ENCODE results near the gene MRPS25.

Gene MRPS25

DNA sequence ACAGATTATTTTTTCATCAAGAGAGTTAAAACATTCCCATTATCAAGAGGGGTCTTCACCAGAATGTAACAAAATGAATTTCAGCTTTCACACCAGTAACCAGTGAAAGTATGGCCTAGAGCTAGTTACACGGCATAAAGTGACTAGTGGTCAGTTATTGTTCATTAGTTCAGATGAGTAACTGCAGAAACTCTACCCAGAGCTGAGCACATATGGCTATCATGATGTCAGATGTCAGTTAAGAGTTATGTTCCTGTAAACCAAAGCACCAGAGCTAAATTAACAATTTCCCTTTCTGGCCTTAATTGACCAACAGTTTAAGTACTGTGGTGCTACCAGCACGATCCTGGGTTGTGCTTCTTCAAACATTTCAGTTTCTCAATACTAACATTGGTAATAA, 6.6 kb upstream of the MRPS25 start:
- WGBS, 2 donors (ENCODE audit: extremely low coverage in 2 of 2, insufficient read length in 2 of 2, insufficient replicate concordance in 1 of 2): no CpG with 5 or more reads among the region's 2 CpGs
- Histone ChIP-seq H3K23ac (ENCODE audit: low read depth, low read length, poor library complexity) (no peak overlapping the region), H3K27me3 (ENCODE audit: control insufficient read depth in 3 of 3, insufficient read depth in 3 of 3, low read depth in 1 of 3, low read length in 3 of 3) (peaks cover 0 to 1% (median 0%) of the 10 kb centered on the region in 3 experiments), H3K79me1 (ENCODE audit: low read depth, low read length) (no peaks in the 10 kb centered on the region), H3K27ac (replicated peaks; ENCODE audit: low read length) (no peak overlapping the region), H3K18ac (ENCODE audit: low read length) (no peak overlapping the region), H3K9ac (ENCODE audit: low read depth, low read length, poor library complexity) (no peak overlapping the region), H2BK12ac (ENCODE audit: low read length) (no peak overlapping the region), H2BK120ac (ENCODE audit: low read depth, low read length) (no peak overlapping the region), H2AK5ac (ENCODE audit: low read depth, low read length) (no peak overlapping the region), H3K4me1 (ENCODE audit: control insufficient read depth in 2 of 2, insufficient read depth in 1 of 2, low read depth in 1 of 2, low read length in 2 of 2) (no peaks in the 10 kb centered on the region), H3K9me3 (replicated peaks in 1 of 2; ENCODE audit: control insufficient read depth in 2 of 2, insufficient read depth in 1 of 2, low read depth in 1 of 2, low read length in 2 of 2) (no peaks in the 10 kb centered on the region), H4K91ac (ENCODE audit: low read depth, low read length, poor library complexity) (no peak overlapping the region), H3K36me3 (replicated peaks in 1 of 2; ENCODE audit: control insufficient read depth in 2 of 2, insufficient read depth in 2 of 2, low read length in 2 of 2) (peaks cover 23 to 72% of the 10 kb centered on the region in 2 donors), H2BK5ac (ENCODE audit: low read length) (no peak overlapping the region), H3K4me3 (ENCODE audit: low read length in 2 of 2) (no peak overlapping the region), H4K8ac (ENCODE audit: low read depth, low read length) (no peak overlapping the region), H2BK15ac (ENCODE audit: low read length) (no peak overlapping the region), H3K14ac (ENCODE audit: low read length) (no peak overlapping the region), H3K4ac (ENCODE audit: low read length) (no peak overlapping the region), H3K4me2 (ENCODE audit: insufficient read depth, low read length, poor library complexity, severe bottlenecking) (no peak overlapping the region), H2AFZ (ENCODE audit: low read length) (no peak overlapping the region)
- DNase-seq (ENCODE audit: low spot score): no peak

DNA sequence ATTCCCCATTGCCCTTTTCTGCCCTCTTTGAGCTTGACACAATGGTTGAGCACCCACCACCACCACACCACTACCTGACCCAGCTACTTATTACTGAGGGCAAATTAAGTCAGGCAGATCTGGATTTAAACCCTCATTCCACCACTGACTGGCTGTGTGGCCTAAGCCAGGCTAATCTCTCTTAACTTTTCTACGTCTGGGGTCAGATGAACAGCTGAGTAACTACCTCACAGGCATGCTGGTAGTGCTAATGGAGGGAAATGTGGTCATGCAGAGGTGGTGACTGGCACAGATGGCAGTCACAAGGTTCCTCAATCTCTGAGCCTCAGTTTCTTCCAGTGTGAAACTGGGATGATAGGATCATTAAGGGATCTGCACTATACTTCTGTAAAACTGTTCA, 4.3 kb upstream of the MRPS25 start:
- WGBS, 2 donors (ENCODE audit: extremely low coverage in 2 of 2, insufficient read length in 2 of 2, insufficient replicate concordance in 1 of 2): no CpG with 5 or more reads among the region's 1 CpG
- no peak overlapping the region for H3K23ac ChIP-seq (ENCODE audit: low read depth, low read length, poor library complexity)
- H3K9ac ChIP-seq (ENCODE audit: low read depth, low read length, poor library complexity): no peak overlapping the region
- no peak overlapping the region for H2BK5ac ChIP-seq (ENCODE audit: low read length)
- H3K27me3 ChIP-seq (ENCODE audit: control insufficient read depth in 3 of 3, insufficient read depth in 3 of 3, low read depth in 1 of 3, low read length in 3 of 3): peaks cover 0 to 1% (median 0%) of the 10 kb centered on the region in 3 experiments
- peaks cover 12 to 49% of the 10 kb centered on the region in 2 donors for H3K36me3 ChIP-seq (replicated peaks in 1 of 2; ENCODE audit: control insufficient read depth in 2 of 2, insufficient read depth in 2 of 2, low read length in 2 of 2)
- H3K14ac ChIP-seq (ENCODE audit: low read length): no peak overlapping the region
- no peak for DNase-seq (ENCODE audit: low spot score)
- no peak overlapping the region for H4K91ac ChIP-seq (ENCODE audit: low read depth, low read length, poor library complexity)
- H3K27ac ChIP-seq (replicated peaks; ENCODE audit: low read length): no peak overlapping the region
- H2AK5ac ChIP-seq (ENCODE audit: low read depth, low read length): no peak overlapping the region
- H2BK12ac ChIP-seq (ENCODE audit: low read length): no peak overlapping the region
- H3K4ac ChIP-seq (ENCODE audit: low read length): no peak overlapping the region
- no peak overlapping the region for H2BK120ac ChIP-seq (ENCODE audit: low read depth, low read length)
- H3K79me1 ChIP-seq (ENCODE audit: low read depth, low read length): peaks cover 3% of the 10 kb centered on the region
- H3K4me3 ChIP-seq (ENCODE audit: low read length in 2 of 2): no peak overlapping the region
- no peak overlapping the region for H3K4me2 ChIP-seq (ENCODE audit: insufficient read depth, low read length, poor library complexity, severe bottlenecking)
- no peaks in the 10 kb centered on the region for H3K9me3 ChIP-seq (replicated peaks in 1 of 2; ENCODE audit: control insufficient read depth in 2 of 2, insufficient read depth in 1 of 2, low read depth in 1 of 2, low read length in 2 of 2)
- H4K8ac ChIP-seq (ENCODE audit: low read depth, low read length): no peak overlapping the region
- H2AFZ ChIP-seq (ENCODE audit: low read length): no peak overlapping the region
- H2BK15ac ChIP-seq (ENCODE audit: low read length): no peak overlapping the region
- H3K4me1 ChIP-seq (ENCODE audit: control insufficient read depth in 2 of 2, insufficient read depth in 1 of 2, low read depth in 1 of 2, low read length in 2 of 2): peaks cover 0 to 3% of the 10 kb centered on the region in 2 donors
- H3K18ac ChIP-seq (ENCODE audit: low read length): no peak overlapping the region

DNA sequence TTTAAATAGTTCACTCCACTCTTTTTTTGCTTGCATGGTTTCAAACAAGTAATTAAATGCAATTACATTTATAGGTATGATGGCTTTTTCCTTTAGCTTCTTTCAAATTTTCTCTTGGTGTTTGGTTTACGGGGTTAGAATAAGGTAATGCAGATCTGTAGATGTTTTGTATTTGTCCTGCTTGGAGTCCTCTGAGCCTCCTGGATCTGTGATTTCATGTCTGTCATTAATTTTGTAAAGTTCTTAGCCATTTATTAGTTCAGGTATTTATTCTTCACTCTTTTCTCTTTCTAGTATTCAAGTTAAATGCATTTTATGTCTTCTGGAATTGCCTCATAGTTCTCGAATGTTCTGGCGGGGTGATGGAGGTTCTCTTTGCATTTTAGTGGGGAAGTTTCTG, 1.4 kb upstream of the MRPS25 start:
- H3K79me1 ChIP-seq (ENCODE audit: low read depth, low read length): peaks cover 6% of the 10 kb centered on the region
- no peak overlapping the region for H3K23ac ChIP-seq (ENCODE audit: low read depth, low read length, poor library complexity)
- WGBS, 2 donors (ENCODE audit: extremely low coverage in 2 of 2, insufficient read length in 2 of 2, insufficient replicate concordance in 1 of 2): no CpG with 5 or more reads among the region's 3 CpGs
- peaks cover 0 to 33% of the 10 kb centered on the region in 2 donors for H3K36me3 ChIP-seq (replicated peaks in 1 of 2; ENCODE audit: control insufficient read depth in 2 of 2, insufficient read depth in 2 of 2, low read length in 2 of 2)
- DNase-seq (ENCODE audit: low spot score): no peak
- no peak overlapping the region for H3K9ac ChIP-seq (ENCODE audit: low read depth, low read length, poor library complexity)
- no peak overlapping the region for H4K8ac ChIP-seq (ENCODE audit: low read depth, low read length)
- no peak overlapping the region for H3K14ac ChIP-seq (ENCODE audit: low read length)
- H2AFZ ChIP-seq (ENCODE audit: low read length): no peak overlapping the region
- no peak overlapping the region for H2BK15ac ChIP-seq (ENCODE audit: low read length)
- peaks cover 0 to 1% (median 0%) of the 10 kb centered on the region in 3 experiments for H3K27me3 ChIP-seq (ENCODE audit: control insufficient read depth in 3 of 3, insufficient read depth in 3 of 3, low read depth in 1 of 3, low read length in 3 of 3)
- H2BK12ac ChIP-seq (ENCODE audit: low read length): no peak overlapping the region
- H3K4me1 ChIP-seq (ENCODE audit: control insufficient read depth in 2 of 2, insufficient read depth in 1 of 2, low read depth in 1 of 2, low read length in 2 of 2): peaks cover 3 to 10% of the 10 kb centered on the region in 2 donors
- no peak overlapping the region for H3K4me3 ChIP-seq (ENCODE audit: low read length in 2 of 2)
- no peak overlapping the region for H2AK5ac ChIP-seq (ENCODE audit: low read depth, low read length)
- no peak overlapping the region for H2BK120ac ChIP-seq (ENCODE audit: low read depth, low read length)
- no peak overlapping the region for H3K4me2 ChIP-seq (ENCODE audit: insufficient read depth, low read length, poor library complexity, severe bottlenecking)
- no peak overlapping the region for H3K4ac ChIP-seq (ENCODE audit: low read length)
- peaks cover 3 to 5% of the 10 kb centered on the region in 2 donors for H3K9me3 ChIP-seq (replicated peaks in 1 of 2; ENCODE audit: control insufficient read depth in 2 of 2, insufficient read depth in 1 of 2, low read depth in 1 of 2, low read length in 2 of 2)
- no peak overlapping the region for H4K91ac ChIP-seq (ENCODE audit: low read depth, low read length, poor library complexity)
- H3K27ac ChIP-seq (replicated peaks; ENCODE audit: low read length): no peak overlapping the region
- no peak overlapping the region for H2BK5ac ChIP-seq (ENCODE audit: low read length)
- no peak overlapping the region for H3K18ac ChIP-seq (ENCODE audit: low read length)

DNA sequence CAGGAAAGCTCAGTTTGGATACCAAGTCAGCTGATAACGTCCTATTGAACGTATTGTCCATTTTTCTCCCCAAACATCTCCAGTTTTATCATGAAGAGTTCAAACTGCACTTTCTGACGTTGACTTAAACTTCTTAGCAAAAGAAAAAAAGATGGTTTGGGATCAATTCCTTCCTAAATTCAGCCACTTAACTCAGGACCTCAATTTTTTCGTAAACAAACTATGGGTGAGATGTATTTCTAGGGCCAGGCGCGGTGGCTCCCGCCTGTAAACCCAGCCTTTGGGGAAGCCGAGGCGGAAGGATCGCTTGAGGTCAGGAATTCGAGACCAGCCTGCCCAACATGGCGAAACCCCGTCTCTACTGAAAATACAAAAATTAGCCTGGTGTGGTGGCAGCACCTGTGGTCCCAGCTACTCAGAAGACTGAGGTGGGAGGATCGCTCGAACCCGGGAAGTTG, 464 bp upstream of the MRPS25 start:
- Histone ChIP-seq H3K4me2 (ENCODE audit: insufficient read depth, low read length, poor library complexity, severe bottlenecking) (peak overlapping the region; percentile 37), H3K4me1 (ENCODE audit: control insufficient read depth in 2 of 2, insufficient read depth in 1 of 2, low read depth in 1 of 2, low read length in 2 of 2) (peaks cover 3 to 10% of the 10 kb centered on the region in 2 donors), H3K9ac (ENCODE audit: low read depth, low read length, poor library complexity) (no peak overlapping the region), H3K27me3 (ENCODE audit: control insufficient read depth in 3 of 3, insufficient read depth in 3 of 3, low read depth in 1 of 3, low read length in 3 of 3) (peaks cover 0 to 1% (median 0%) of the 10 kb centered on the region in 3 experiments), H4K91ac (ENCODE audit: low read depth, low read length, poor library complexity) (no peak overlapping the region), H3K4me3 (ENCODE audit: low read length in 2 of 2) (peak overlapping the region; percentile 82 to 98), H2AK5ac (ENCODE audit: low read depth, low read length) (no peak overlapping the region), H3K9me3 (replicated peaks in 1 of 2; ENCODE audit: control insufficient read depth in 2 of 2, insufficient read depth in 1 of 2, low read depth in 1 of 2, low read length in 2 of 2) (peaks cover 3 to 5% of the 10 kb centered on the region in 2 donors), H3K36me3 (replicated peaks in 1 of 2; ENCODE audit: control insufficient read depth in 2 of 2, insufficient read depth in 2 of 2, low read length in 2 of 2) (peaks cover 0 to 31% of the 10 kb centered on the region in 2 donors), H2BK12ac (ENCODE audit: low read length) (no peak overlapping the region), H3K18ac (ENCODE audit: low read length) (no peak overlapping the region), H4K8ac (ENCODE audit: low read depth, low read length) (no peak overlapping the region), H3K14ac (ENCODE audit: low read length) (no peak overlapping the region), H2BK15ac (ENCODE audit: low read length) (no peak overlapping the region), H3K79me1 (ENCODE audit: low read depth, low read length) (peaks cover 6% of the 10 kb centered on the region), H3K27ac (replicated peaks; ENCODE audit: low read length) (no peak overlapping the region), H2AFZ (ENCODE audit: low read length) (peak overlapping the region; percentile 95), H3K4ac (ENCODE audit: low read length) (no peak overlapping the region), H3K23ac (ENCODE audit: low read depth, low read length, poor library complexity) (no peak overlapping the region), H2BK120ac (ENCODE audit: low read depth, low read length) (no peak overlapping the region), H2BK5ac (ENCODE audit: low read length) (no peak overlapping the region)
- no CpG with 5 or more reads among the region's 16 CpGs for WGBS, 2 donors (ENCODE audit: extremely low coverage in 2 of 2, insufficient read length in 2 of 2, insufficient replicate concordance in 1 of 2)
- no peak for DNase-seq (ENCODE audit: low spot score)
